ENCODE results near the gene ROBO1. TPM values are rescaled to one million over a fixed set of nuclear protein-coding genes. Genes with fewer than 3 reads are reported as not detected.

The ROBO1 gene
- total and polyA plus RNA-seq, 2 donors (not counting 3 experiments of a cell fraction or from before 2014, with no cell fraction given): 5.9 to 14.2 TPM

DNA sequence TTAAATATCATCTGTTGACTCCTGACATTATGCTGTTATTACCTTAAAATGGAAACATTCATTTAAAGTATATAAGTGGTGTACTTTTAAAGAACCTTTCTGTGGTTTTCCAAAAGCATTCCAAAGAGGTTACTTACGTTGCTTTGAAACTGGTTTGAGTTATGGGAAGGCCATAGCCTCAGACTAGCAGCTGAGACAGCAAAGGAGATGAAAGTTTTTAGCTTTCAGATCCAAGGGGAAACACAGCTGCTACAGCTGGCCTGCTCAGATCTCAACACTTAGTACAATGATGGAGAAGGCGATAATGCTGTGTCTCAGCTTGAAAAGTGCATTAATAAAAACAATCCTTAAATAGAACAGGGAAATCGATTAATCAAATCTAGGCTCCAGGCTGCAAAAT, 921.1 kb downstream of the ROBO1 start:
- no peaks in the 10 kb centered on the region for H3K79me2 ChIP-seq (ENCODE audit: control insufficient read depth, insufficient read depth, low read length)
- BruUV-seq (replicated peaks): no TSS peak
- H3K4me3 ChIP-seq (replicated peaks in 1 of 3; ENCODE audit: insufficient read depth in 1 of 3, low read depth in 1 of 3, low read length in 3 of 3): no peak overlapping the region
- ChIA-PET POLR2A (no interaction called here), CTCF (no interaction called here)
- intact Hi-C loops (cut with micrococcal nuclease): no loop called here
- H3K27ac ChIP-seq (ENCODE audit: insufficient read depth, low read depth, low read length): no peak overlapping the region
- no peaks in the 10 kb centered on the region for H3K36me3 ChIP-seq (ENCODE audit: control insufficient read depth in 2 of 2, extremely low read depth in 1 of 2, insufficient read depth in 2 of 2, low read length in 2 of 2)
- no peak overlapping the region for H3K9ac ChIP-seq (replicated peaks; ENCODE audit: extremely low read depth, insufficient read depth, low read length)
- dilution Hi-C loops (cut with MboI; ENCODE audit: extremely low pct_ligation_motif_present, low sequenced_read_pairs): no loop called here
- H3K4me2 ChIP-seq (ENCODE audit: insufficient read depth, low read length): no peak overlapping the region
- H4K20me1 ChIP-seq (replicated peaks; ENCODE audit: control insufficient read depth, extremely low read depth, insufficient read depth, low read length): no peaks in the 10 kb centered on the region
- H2AFZ ChIP-seq (ENCODE audit: low read depth, low read length): no peak overlapping the region
- no peaks in the 10 kb centered on the region for H3K27me3 ChIP-seq (ENCODE audit: control insufficient read depth in 2 of 2, insufficient read depth in 2 of 2, low read length in 2 of 2)
- H3K9me1 ChIP-seq (replicated peaks; ENCODE audit: control insufficient read depth, extremely low read depth, insufficient read depth, low read length): no peaks in the 10 kb centered on the region
- TF ChIP-seq, protein P1, sequence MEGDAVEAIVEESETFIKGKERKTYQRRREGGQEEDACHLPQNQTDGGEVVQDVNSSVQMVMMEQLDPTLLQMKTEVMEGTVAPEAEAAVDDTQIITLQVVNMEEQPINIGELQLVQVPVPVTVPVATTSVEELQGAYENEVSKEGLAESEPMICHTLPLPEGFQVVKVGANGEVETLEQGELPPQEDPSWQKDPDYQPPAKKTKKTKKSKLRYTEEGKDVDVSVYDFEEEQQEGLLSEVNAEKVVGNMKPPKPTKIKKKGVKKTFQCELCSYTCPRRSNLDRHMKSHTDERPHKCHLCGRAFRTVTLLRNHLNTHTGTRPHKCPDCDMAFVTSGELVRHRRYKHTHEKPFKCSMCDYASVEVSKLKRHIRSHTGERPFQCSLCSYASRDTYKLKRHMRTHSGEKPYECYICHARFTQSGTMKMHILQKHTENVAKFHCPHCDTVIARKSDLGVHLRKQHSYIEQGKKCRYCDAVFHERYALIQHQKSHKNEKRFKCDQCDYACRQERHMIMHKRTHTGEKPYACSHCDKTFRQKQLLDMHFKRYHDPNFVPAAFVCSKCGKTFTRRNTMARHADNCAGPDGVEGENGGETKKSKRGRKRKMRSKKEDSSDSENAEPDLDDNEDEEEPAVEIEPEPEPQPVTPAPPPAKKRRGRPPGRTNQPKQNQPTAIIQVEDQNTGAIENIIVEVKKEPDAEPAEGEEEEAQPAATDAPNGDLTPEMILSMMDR (IDR thresholded peaks at IDR 0.05; ENCODE audit: extremely low read depth in 1 of 2, insufficient read depth in 1 of 2, low read depth in 1 of 2, low read length in 2 of 2): no peak
- TF ChIP-seq, protein P2, sequence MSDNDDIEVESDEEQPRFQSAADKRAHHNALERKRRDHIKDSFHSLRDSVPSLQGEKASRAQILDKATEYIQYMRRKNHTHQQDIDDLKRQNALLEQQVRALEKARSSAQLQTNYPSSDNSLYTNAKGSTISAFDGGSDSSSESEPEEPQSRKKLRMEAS (IDR thresholded peaks at IDR 0.05; ENCODE audit: insufficient read depth, insufficient read length): no peak
- TF ChIP-seq POLR2AphosphoS5 (IDR thresholded peaks at IDR 0.05; ENCODE audit: insufficient read depth, low read depth, low read length) (no peak), JUN (IDR thresholded peaks at IDR 0.05; ENCODE audit: borderline replicate concordance, insufficient read depth, insufficient read length, low read depth) (no peak), MYC (IDR thresholded peaks at IDR 0.05; ENCODE audit: low read depth, low read length) (no peak), GATA2 (IDR thresholded peaks at IDR 0.05; ENCODE audit: insufficient read depth, insufficient read length, low read depth, low read length) (no peak), FOS (IDR thresholded peaks at IDR 0.05; ENCODE audit: borderline replicate concordance, insufficient read depth, low read length) (no peak), EZH2 (IDR thresholded peaks at IDR 0.05; ENCODE audit: borderline replicate concordance, low read depth, low read length, severe bottlenecking) (no peak), POLR2A (IDR thresholded peaks at IDR 0.05; ENCODE audit: low read depth, low read length) (no peak)
- no peaks in the 10 kb centered on the region for H3K4me1 ChIP-seq (ENCODE audit: control insufficient read depth, extremely low read depth, insufficient read depth, low read length)
- no peak for FAIRE-seq
- peak; percentile 61 for DNase-seq (ENCODE audit: low read depth, low spot score)
- H3K9me3 ChIP-seq (replicated peaks; ENCODE audit: control insufficient read depth, insufficient read depth, low read length): no peaks in the 10 kb centered on the region

Measured in endothelial cell of umbilical vein (primary cell).